Measurements from ENCODE around the gene CACNA1B.

Gene CACNA1B

GRCh38 chr9:137972988-137973470 is 95.4 kb downstream of the CACNA1B start:
- TF ChIP-seq CTCF (IDR thresholded peaks at IDR 0.05; ENCODE audit: borderline replicate concordance, insufficient read depth, low read depth, low read length), result no peak
- no peak overlapping the region for H3K4me3 ChIP-seq (ENCODE audit: low read depth, low read length)

DNA sequence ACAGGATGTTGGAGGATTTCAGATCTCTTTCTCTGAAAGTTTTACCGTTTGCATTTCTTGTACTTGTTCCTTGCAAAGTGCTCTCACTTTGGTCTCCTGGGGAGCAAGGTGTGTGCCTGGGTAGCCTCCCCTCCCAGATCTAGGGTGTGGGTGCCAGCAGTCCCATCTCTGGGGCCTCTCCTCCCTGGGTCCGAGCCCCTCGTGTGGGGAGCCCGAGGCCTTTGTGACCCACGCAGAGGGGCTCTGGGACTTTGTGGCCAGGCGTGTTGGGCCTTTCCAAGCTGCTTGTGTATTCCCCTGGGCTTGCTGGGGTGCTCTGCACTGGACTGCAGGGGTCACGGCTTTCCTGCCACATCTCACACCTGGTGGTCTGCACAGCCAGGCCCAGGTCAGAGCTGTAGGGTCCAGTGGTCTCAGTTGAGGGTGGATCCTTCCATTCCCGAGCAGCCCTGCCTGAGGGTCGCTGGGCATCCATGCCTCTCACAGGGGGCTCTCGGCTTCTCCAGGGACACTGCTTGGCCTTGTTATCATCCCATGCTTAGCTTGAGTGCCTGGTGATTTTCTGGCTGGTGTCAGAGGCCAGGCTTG is 96.3 kb downstream of the CACNA1B start:
- TF ChIP-seq CTCF (IDR thresholded peaks at IDR 0.05; ENCODE audit: borderline replicate concordance, insufficient read depth, low read depth, low read length), result no peak

DNA sequence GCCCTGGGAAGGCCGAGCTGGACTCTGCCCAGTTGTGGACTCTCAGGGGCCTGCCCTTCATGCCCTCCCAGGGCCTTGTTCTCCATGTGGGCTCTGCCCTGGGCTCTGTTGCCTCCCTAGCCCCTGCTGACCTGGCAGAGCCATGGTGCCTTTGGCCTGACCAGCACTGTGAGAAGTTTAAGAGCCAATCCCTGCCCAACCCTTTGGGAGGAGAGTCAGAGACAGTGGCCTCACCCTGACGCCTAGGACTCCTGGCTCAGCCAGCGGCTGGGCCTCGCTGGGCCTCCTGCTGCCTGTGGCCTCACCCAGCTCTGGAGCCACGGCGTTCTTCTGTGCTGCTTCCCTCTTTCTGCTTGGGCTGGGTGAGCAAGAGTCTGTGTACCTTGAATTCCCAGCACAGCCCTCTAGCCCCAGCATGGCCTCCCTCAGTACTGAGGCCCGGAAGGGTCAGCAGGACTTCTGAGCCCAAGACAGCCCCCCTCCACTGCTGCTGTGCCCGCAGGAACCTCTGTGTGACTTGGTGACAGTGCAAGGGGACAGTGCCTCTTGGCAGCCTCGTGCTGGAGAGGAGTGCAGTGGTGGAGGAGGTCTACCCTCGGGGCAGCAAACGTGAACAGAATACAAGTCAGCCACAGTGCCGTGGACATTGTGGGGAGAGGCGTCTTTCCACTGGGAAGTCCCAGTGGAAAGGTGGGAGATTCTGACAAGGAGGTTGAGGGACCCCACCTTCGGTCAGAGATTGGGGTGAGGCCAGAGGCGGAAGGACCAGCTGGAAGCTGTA is 97.4 kb downstream of the CACNA1B start:
- no peak overlapping the region for H3K4me3 ChIP-seq (ENCODE audit: low read depth, low read length)
- no peak for TF ChIP-seq CTCF (IDR thresholded peaks at IDR 0.05; ENCODE audit: borderline replicate concordance, insufficient read depth, low read depth, low read length)

More for the DNA sequence above, 96.3 kb downstream of the CACNA1B start:
- H3K4me3 ChIP-seq (ENCODE audit: low read depth, low read length), result no peak overlapping the region

- H3K4me3 ChIP-seq (ENCODE audit: low read depth, low read length), result no peak overlapping the region
- TF ChIP-seq CTCF (IDR thresholded peaks at IDR 0.05; ENCODE audit: borderline replicate concordance, insufficient read depth, low read depth, low read length), result no peak
Observed at GRCh38 chr9:137975527-137975913, 97.9 kb downstream of the CACNA1B start.

GRCh38 chr9:137975936-137976565 is 98.5 kb downstream of the CACNA1B start:
- H3K4me3 ChIP-seq (ENCODE audit: low read depth, low read length), result no peak overlapping the region
- no peak for TF ChIP-seq CTCF (IDR thresholded peaks at IDR 0.05; ENCODE audit: borderline replicate concordance, insufficient read depth, low read depth, low read length)

DNA sequence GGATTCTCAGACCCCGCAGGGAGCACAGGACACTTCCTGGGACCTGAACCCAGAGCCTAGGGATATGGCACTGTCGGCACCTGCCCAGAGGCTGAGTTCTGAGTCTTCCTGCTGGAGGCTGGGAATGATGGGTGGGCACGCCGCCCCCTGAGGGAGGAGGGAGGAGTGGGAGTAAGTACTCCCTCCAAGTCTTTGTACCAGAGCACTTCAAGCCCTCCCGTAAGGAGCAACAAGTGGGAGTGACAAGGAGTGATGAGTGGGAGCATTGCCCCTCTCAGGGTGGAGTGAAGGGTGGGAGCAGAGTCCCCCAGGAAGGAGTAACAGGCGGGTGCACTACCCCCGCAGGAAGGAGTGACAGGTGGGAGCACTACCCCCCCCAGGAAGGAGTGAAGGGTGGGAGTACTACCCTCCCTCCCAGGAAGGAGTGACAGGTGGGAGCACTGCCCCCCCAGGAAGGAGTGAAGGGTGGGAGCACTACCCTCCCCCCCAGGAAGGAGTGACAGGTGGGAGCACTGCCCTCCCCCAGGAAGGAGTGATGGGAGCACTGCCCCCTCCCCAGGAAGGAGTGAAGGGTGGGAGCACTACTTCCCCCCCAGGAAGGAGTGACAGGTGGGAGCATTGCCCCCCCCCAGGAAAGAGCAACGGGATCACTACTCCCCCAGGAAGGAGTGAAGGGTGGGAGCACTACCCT is 100.1 kb downstream of the CACNA1B start:
- no peak for TF ChIP-seq CTCF (IDR thresholded peaks at IDR 0.05; ENCODE audit: borderline replicate concordance, insufficient read depth, low read depth, low read length)
- H3K4me3 ChIP-seq (ENCODE audit: low read depth, low read length), result no peak overlapping the region
